ENCODE data around the gene INF2.

The INF2 gene

GRCh38 chr14:104676694-104677511 is 12.5 kb upstream of the INF2 start:
- Histone ChIP-seq H3K9ac (ENCODE audit: low read length) (no peak overlapping the region; the same call in 1 of the 2 replicates), H3K36me3 (replicated peaks; ENCODE audit: insufficient read depth, low read length) (no peaks in the 10 kb centered on the region), H3K27me3 (replicated peaks; ENCODE audit: insufficient read depth, low read length) (peaks cover 22% of the 10 kb centered on the region), H3K79me2 (ENCODE audit: low read length) (no peaks in the 10 kb centered on the region), H2AFZ (ENCODE audit: low read length) (no peak overlapping the region), H3K4me1 (ENCODE audit: low read length) (no peaks in the 10 kb centered on the region), H3K9me3 (replicated peaks; ENCODE audit: insufficient read depth, low read length) (no peaks in the 10 kb centered on the region), H3K4me2 (ENCODE audit: low read depth, low read length) (peak overlapping the region; percentile 74), H4K20me1 (ENCODE audit: insufficient read depth, low read length) (no peaks in the 10 kb centered on the region), H3K9me2 (replicated peaks; ENCODE audit: insufficient read depth, low read length) (no peaks in the 10 kb centered on the region), H3K4me3 (ENCODE audit: low read length) (peak overlapping the region; percentile 48; the same call in 1 of the 2 replicates), H3K27ac (ENCODE audit: low read length) (no peak overlapping the region), H3F3A (ENCODE audit: insufficient read depth, low read length) (no peaks in the 10 kb centered on the region)
- DNase-seq: no peak
- no peak for TF ChIP-seq EZH2 (optimal IDR thresholded peaks at IDR 0.05; ENCODE audit: low read depth, low read length)
- no peak for TF ChIP-seq CTCF (IDR thresholded peaks at IDR 0.05; ENCODE audit: low read length)
- no peak for TF ChIP-seq EZH2phosphoT487 (IDR thresholded peaks at IDR 0.05; ENCODE audit: low read length)

GRCh38 chr14:104677512-104678332 is 11.7 kb upstream of the INF2 start:
- Histone ChIP-seq H3K36me3 (replicated peaks; ENCODE audit: insufficient read depth, low read length) (no peaks in the 10 kb centered on the region), H3K9me2 (replicated peaks; ENCODE audit: insufficient read depth, low read length) (no peaks in the 10 kb centered on the region), H2AFZ (ENCODE audit: low read length) (peak overlapping the region; percentile 61), H3K4me1 (ENCODE audit: low read length) (no peaks in the 10 kb centered on the region), H3K79me2 (ENCODE audit: low read length) (no peaks in the 10 kb centered on the region), H3K27me3 (replicated peaks; ENCODE audit: insufficient read depth, low read length) (peaks cover 15% of the 10 kb centered on the region), H3K9me3 (replicated peaks; ENCODE audit: insufficient read depth, low read length) (no peaks in the 10 kb centered on the region), H3K27ac (ENCODE audit: low read length) (no peak overlapping the region), H3K4me3 (ENCODE audit: low read length) (peak overlapping the region; percentile 48), H4K20me1 (ENCODE audit: insufficient read depth, low read length) (no peaks in the 10 kb centered on the region), H3F3A (ENCODE audit: insufficient read depth, low read length) (no peaks in the 10 kb centered on the region), H3K4me2 (ENCODE audit: low read depth, low read length) (peak overlapping the region; percentile 74), H3K9ac (ENCODE audit: low read length) (peak overlapping the region; percentile 15; the same call in 1 of the 2 replicates)
- no peak for DNase-seq
- no peak for TF ChIP-seq CTCF (IDR thresholded peaks at IDR 0.05; ENCODE audit: low read length)
- TF ChIP-seq EZH2 (optimal IDR thresholded peaks at IDR 0.05; ENCODE audit: low read depth, low read length): no peak
- TF ChIP-seq EZH2phosphoT487 (IDR thresholded peaks at IDR 0.05; ENCODE audit: low read length): no peak

GRCh38 chr14:104678346-104678745 is 11.1 kb upstream of the INF2 start:
- Histone ChIP-seq H3K9me3 (replicated peaks; ENCODE audit: insufficient read depth, low read length) (no peaks in the 10 kb centered on the region), H3K27me3 (replicated peaks; ENCODE audit: insufficient read depth, low read length) (peaks cover 11% of the 10 kb centered on the region), H3K79me2 (ENCODE audit: low read length) (no peaks in the 10 kb centered on the region), H4K20me1 (ENCODE audit: insufficient read depth, low read length) (no peaks in the 10 kb centered on the region), H2AFZ (ENCODE audit: low read length) (peak overlapping the region; percentile 61; the same call in 1 of the 2 replicates), H3K4me2 (ENCODE audit: low read depth, low read length) (peak overlapping the region; percentile 74; the same call in 1 of the 2 replicates), H3F3A (ENCODE audit: insufficient read depth, low read length) (no peaks in the 10 kb centered on the region), H3K4me3 (ENCODE audit: low read length) (no peak overlapping the region; the same call in 1 of the 2 replicates), H3K36me3 (replicated peaks; ENCODE audit: insufficient read depth, low read length) (no peaks in the 10 kb centered on the region), H3K4me1 (ENCODE audit: low read length) (no peaks in the 10 kb centered on the region), H3K27ac (ENCODE audit: low read length) (no peak overlapping the region), H3K9me2 (replicated peaks; ENCODE audit: insufficient read depth, low read length) (no peaks in the 10 kb centered on the region), H3K9ac (ENCODE audit: low read length) (no peak overlapping the region)
- TF ChIP-seq CTCF (IDR thresholded peaks at IDR 0.05; ENCODE audit: low read length): no peak
- TF ChIP-seq EZH2 (optimal IDR thresholded peaks at IDR 0.05; ENCODE audit: low read depth, low read length): no peak
- TF ChIP-seq EZH2phosphoT487 (IDR thresholded peaks at IDR 0.05; ENCODE audit: low read length): no peak
- no peak for DNase-seq

Data from MM.1S (cell line).